ENCODE data around the gene RTEL1.

DNA sequence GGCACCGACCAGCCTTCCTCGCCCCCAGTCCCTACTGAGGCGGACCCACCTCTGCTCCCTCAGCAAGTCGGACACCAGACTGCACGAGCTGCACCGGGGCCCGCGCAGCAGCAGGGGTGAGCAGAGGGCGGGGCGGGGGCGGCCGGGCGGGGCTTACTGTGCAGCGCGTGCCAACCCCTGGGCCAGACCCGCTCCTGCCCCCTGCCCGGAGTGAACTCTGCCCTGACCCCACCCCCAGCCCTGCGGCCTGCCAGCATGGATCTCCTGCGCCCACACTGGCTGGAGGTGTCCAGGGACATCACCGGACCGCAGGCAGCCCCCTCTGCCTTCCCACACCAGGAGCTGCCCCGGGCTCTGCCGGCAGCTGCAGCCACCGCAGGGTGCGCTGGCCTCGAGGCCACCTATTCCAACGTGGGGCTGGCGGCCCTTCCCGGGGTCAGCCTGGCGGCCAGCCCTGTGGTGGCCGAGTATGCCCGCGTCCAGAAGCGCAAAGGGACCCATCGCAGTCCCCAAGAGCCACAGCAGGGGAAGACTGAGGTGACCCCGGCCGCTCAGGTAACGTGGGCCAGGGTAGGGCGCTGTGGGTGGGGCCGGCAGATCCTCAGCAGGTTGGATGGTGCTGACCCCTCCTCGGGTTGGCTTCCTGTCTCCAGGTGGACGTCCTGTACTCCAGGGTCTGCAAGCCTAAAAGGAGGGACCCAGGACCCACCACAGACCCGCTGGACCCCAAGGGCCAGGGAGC is 80.0 kb downstream of the RTEL1 start:
- TF ChIP-seq POLR2A (IDR thresholded peaks at IDR 0.05; ENCODE audit: low read length) (no peak), GATA1 (IDR thresholded peaks at IDR 0.05; ENCODE audit: low read depth, low read length) (no peak)

All from erythroblast (primary cell).